Right renal cortex interstitium (tissue), 3 donors: ENCODE results near the gene NPIPB8. TPM values are rescaled to one million over a fixed set of nuclear protein-coding genes. Genes with fewer than 3 reads are reported as not detected.
"Not testable (repeated sequence)": the region's sequence is repeated elsewhere in the genome, so short reads cannot be mapped to it uniquely, and the experiment has no call there.

ENCODE experiments used
- DNase-seq, 3 donors: peaks; one replicate each; pipeline ENCODE4 v3.0.0-alpha.2; 2013; ENCODE audit warnings: low read depth in 3 of 3, low spot score in 2 of 3
- polyA plus RNA-seq, 3 donors: library from polyadenylated mRNA; unstranded; fragments of 120-200 nt; gene quantifications; one replicate each; pipeline ENCODE4 v1.2.1, GENCODE V29; 2013; ENCODE audit not compliant: insufficient read length in 3 of 3

The NPIPB8 gene
- polyA plus RNA-seq, 3 donors, result 0.49 TPM; not detected in 2

- no peak for DNase-seq
These were observed 31.4 kb upstream of the NPIPB8 start for GRCh38 chr16:28606291-28607115.

DNA sequence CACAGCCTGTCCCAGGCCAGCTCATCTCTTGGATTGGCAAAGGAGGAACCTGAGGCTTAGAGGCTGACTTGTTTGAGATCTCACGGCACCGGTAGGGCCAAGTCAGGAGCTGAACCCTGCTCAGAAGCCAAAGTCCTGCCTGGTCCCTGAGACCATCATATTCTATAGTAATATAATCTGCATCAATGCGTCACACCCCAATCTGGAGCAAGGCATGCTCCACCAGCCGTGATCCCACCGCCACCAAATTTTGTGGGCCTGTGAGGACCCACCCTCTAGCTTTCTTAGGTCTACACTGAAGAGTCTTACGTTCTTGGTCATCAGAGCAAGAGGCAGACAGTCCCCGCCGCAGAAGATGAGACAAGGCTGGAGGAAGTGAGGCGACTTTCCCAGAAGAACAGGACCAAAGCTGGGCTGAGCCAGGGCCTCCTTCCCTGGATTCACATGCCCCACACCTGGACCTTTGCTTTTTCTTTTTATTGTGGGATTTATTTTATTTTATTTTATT, 30.7 kb upstream of the NPIPB8 start:
- DNase-seq, result no peak

- DNase-seq, result not testable (repeated sequence)
These were observed 30.0 kb upstream of the NPIPB8 start for GRCh38 chr16:28607681-28608495.

- not testable (repeated sequence) for DNase-seq
These were observed 29.4 kb upstream of the NPIPB8 start for GRCh38 chr16:28608496-28608808.

GRCh38 chr16:28608867-28609596, 28.8 kb upstream of the NPIPB8 start:
- DNase-seq, result not testable (repeated sequence)

GRCh38 chr16:28609631-28610594, 28.0 kb upstream of the NPIPB8 start, which contains the start of gene SULT1A1:
SULT1A1 (minus strand) TSS chr16:28610044; CDS start chr16:28608855, 1,189 bp downstream.
- DNase-seq, result no peak

DNA sequence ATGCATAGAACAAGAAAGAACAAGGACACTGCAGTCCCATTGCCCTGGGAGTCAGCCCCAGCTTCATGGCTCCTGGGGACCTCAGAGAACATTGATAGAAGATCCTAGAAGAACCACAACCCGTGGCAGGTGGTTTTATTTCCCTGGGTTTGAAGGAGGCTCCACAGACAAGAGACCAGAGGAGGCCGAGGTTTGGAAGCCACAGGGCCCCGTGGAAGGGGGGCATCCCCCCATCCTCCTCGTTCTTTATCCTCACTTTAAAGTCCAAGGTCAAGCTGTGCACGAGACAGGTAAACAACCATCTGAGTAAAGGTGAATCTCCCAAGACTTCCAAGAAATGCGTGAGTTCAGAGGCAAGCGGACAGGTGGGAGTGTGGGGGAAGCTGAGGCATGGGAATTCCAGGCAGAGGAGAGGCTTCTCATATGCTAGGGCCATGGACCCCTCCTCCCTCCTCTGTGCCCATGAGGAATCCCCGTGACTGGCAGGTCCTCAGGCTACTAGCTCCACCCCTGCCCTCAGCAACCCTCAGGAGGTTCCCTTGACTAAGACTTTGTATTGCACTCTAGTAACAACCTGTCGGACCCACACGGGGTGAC, 27.2 kb upstream of the NPIPB8 start:
- DNase-seq, result no peak

- not testable (repeated sequence) for DNase-seq
These were observed 25.2 kb upstream of the NPIPB8 start for GRCh38 chr16:28612359-28613280.

- DNase-seq, result not testable (repeated sequence)
These were observed 24.0 kb upstream of the NPIPB8 start for GRCh38 chr16:28613912-28614311.

DNA sequence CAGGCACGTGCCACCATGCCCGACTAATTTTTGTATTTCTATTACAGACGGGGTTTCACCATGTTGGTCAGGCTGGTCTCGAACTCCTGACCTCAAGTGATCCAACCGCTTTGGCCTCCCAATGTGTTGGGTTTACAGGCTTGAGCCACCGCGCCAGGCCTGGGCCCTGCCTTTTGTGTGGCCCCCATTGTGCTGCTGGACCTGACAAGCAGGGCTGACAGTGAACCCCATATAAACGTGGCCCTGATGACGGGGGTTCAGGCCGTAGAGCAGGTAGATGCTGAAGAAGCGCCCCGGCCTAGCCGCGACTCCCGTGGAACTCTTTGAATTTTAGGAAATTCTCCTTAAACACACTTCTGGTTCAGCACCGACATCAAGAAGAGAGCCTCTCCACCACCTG, 23.3 kb upstream of the NPIPB8 start:
- not testable (repeated sequence) for DNase-seq

GRCh38 chr16:28615486-28616223, 22.2 kb upstream of the NPIPB8 start:
- not testable (repeated sequence) for DNase-seq

DNA sequence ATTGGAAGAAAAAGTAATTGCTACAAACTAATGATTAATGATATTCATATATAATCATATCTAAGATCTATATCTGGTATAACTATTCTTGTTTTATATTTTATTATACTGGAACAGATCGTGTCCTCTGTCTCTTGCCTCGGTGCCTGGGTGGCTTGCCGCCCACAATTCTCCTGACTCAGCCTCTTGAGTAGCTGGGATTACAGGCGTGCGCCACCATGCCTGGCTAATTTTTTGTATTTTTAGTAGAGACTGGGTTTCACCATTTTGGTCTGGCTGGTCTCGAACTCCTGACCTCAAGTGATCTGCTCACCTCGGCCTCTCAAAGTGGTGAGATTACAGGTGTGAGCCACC, 21.7 kb upstream of the NPIPB8 start:
- DNase-seq, result not testable (repeated sequence)

DNA sequence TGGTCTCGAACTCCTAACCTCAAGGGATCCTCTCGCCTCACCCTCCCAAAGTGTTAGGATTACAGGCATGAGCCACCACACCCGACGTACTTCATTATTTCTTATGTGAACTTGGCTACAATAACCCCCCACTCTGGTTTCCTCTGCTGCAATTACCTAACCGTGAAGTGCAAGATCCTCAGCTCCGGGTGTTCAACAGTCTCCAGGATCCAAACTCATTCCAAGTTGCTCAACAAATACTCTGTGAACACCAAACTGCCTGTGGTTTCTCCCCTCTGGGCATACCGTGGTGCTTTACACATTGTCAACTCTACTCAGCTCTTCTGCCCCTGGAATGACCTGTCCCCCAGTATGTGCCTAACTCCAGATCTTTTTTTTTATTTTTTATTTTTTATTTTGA, 21.2 kb upstream of the NPIPB8 start:
- no peak for DNase-seq

- DNase-seq, result no peak
These were observed 20.0 kb upstream of the NPIPB8 start for GRCh38 chr16:28617874-28618273.

DNA sequence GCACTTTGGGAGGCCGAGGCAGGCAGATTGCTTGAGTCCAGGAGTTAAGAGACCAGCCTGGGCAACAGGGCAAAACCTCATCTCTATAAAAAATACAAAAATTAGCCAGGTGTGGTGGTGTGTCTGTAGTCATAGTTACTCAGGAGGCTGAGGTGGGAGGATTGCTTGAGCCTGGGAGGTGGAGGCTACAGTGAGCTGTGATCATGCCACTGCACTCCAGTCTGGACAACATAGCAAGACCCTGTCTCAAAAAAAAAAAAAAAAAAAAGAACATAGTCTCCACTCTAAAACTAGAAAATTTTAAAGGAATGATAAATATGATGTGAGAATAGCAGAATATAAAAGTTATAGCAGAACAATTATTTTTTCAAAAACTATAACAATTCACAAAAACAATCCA, 17.5 kb upstream of the NPIPB8 start:
- DNase-seq, result not testable (repeated sequence)

GRCh38 chr16:28621481-28622155, 16.2 kb upstream of the NPIPB8 start:
- DNase-seq, result no peak

DNA sequence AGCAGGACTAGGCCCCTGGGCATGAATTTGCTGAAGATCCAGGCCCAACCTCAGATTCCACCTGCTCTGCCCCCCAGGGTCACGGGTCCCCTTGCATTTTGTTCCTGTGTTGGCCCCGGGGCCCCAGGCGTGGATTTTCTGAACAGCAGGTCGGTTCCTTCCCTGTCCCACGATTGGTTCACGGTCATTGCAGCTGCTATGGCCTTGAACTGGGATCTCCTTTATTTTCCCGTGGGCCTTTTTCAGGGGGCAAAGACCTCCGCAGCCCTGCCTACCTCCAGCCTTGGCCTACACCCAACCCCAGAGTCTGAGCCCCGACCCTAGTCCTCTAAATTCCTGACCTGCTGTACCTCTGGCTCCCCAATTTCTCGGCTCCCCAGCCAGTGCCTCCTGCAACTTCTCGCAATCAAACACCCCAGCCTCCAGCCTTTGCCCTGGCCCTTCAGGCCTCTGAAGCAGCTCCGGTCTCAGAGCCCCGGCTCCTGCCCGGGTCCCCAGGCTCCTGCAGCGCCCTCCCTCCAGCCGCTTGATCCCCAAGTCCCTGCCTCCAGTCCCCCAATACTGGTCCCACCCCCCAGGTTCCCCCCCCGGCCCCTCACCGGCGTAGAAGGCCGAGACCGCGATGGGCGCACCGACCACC, 15.2 kb upstream of the NPIPB8 start:
- not testable (repeated sequence) for DNase-seq
